ENCODE measurements around the gene ARHGEF28. TPM values are rescaled to one million over a fixed set of nuclear protein-coding genes. Genes with fewer than 3 reads are reported as not detected.

Gene ARHGEF28
- total RNA-seq, 1 experiment from 2014 or later: 32.2 TPM

DNA sequence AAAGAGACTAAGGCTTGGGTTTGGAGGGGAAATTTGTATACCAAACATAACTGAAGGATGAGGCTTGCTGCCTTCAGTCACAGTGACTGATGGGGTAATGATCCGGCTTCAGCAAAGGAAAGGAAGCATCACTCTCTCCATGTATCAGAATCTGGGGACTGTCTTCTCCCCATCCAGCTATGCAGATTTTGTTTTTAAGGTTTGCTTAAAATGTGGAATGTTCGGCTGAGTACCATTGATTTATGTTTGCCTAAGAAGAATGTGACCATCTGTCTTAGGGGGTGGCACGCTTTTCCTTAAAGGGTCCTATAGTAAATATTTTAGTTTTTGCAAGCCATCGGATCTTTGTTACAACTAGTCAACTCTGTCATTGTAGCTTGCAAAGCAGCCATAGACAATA lies 291.9 kb downstream of the ARHGEF28 start:
- DNase-seq (ENCODE audit: extremely low read depth, low read depth): no peak

DNA sequence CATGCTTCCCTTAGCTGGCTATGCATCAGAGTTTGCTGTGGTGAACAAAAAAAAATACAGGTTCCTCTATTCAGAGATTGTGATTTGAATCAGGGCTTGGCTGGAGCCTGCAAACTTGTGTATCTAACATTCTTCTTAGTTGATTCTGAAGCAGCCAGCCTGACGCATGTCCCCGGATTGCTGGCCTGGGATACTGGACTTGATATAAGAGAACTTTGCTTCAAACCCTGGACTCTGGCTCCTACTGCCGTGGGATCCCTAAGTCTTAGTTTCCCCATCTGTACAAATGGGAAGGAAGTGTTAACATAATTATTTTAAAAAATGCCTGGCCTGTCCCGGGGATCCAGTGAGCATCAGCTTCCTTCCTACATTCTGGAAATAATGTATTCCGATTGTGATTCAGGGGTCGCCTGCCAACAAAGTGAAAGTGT lies 292.8 kb downstream of the ARHGEF28 start:
- no peak for DNase-seq (ENCODE audit: extremely low read depth, low read depth)

DNA sequence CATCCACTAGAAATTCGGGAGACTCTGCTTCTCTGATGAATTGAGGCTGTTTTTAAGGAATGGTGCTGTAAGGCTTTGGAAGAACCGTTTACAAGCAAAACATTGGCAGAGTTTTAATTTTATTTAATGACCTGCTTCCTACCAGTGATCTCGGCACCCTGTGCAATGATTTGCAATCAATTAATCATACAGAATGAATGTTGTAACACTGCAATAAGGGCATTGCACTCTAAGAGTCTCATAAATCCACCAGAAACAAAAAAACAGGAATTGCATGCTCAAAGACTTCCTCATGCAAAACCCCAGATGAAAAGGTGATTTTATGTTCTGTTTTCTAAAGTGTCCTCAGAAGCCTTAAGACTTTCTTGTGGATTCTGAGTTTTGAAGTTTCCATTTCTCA lies 295.7 kb downstream of the ARHGEF28 start:
- no peak for DNase-seq (ENCODE audit: extremely low read depth, low read depth)

DNA sequence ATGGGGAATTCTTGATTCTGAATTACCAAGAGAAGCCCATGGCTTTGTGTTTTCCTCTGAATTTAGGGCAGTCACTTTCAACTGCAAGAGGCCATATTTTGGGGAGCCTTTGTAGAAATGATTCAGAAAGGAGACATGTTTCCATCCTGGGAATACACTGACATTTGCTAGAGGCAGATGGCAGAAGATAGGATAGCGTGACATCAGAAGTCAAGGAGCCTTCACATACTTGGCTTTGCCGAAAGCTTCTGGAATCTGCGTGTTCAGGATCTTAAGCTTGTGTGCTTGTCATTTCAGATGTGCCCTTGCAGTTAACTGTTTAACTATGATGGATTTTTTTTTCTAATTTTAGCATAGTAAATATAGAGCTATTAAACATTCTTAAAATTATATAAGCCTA lies 296.2 kb downstream of the ARHGEF28 start:
- no peak for DNase-seq (ENCODE audit: extremely low read depth, low read depth)

DNA sequence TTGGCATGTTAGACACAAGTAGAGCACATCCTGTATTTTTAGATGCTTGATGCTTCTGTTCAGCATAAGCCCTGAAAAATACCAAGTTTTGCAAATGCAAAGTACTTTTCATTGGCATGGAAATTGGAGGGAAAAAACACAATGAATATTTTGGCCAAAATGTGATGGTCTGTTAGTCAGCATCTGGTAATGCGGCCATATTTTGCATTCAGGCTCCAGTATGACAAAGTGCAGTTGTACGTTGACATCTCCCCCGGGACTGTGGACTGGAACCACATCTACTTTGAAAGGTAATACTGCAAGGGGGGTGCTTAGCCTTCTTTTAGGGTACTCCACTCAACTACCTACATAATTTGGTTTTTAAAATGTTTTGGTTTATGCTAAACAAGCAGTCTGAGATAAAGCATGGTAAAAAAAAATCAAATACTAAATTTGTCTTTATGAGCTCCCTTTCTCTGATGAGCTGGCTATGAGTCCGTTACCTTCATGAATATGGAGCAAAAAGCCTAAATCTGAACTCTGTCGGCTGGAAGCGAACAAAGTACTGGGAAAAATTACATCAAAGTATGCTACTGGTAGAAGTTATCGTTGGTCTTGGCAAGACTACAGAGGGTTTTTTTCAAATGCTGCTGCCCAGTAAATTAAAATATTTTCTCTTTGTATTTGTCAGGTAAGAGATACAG lies 297.0 kb downstream of the ARHGEF28 start:
- DNase-seq (ENCODE audit: extremely low read depth, low read depth): no peak

DNA sequence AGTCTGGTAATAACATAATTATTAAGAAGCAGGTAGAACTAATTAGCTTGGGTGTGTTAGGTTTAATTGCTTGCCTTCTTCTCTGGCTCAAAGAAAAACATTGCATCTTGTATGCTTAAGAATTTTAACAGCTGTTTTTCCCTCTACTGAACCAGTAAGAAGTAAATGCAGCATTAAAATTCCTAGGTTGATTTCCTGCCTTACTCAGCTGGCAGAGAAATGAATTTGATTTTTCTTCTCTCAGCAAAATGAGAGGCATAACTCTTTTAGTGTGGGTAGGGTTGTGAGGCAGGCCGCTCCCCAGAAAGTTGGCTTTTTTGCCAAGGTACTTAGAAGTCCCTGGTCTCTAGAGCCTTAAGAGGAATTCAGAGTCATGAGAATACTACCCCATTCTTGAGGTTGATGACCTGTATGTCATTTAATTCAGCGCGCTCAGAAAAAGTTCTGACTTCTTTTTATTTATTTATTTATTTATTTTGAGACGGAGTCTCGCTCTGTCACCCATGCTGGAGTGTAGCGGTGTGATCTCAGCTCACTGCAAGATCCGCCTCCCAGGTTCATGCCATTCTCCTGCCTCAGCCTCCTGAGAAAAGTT lies 302.6 kb downstream of the ARHGEF28 start:
- no peak for DNase-seq (ENCODE audit: extremely low read depth, low read depth)

DNA sequence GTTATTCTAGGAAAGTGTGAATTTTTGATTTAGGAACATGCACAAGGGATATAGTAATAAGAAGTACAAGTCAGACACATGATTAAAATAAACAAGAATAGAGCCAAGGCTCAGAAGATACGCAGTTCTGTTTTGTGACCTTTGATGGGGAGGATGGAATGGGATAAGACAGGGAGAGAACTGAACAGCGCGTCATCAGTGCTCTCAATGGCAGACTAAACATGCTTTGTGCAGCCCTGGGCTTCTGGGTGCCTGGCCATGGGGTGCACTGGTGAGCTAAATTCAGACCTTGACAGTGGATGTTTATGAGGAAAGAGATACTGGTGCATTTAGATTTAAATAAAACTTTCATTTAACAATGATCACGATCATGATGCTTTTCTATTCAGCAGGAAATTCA lies 309.7 kb downstream of the ARHGEF28 start:
- DNase-seq (ENCODE audit: extremely low read depth, low read depth): no peak

DNA sequence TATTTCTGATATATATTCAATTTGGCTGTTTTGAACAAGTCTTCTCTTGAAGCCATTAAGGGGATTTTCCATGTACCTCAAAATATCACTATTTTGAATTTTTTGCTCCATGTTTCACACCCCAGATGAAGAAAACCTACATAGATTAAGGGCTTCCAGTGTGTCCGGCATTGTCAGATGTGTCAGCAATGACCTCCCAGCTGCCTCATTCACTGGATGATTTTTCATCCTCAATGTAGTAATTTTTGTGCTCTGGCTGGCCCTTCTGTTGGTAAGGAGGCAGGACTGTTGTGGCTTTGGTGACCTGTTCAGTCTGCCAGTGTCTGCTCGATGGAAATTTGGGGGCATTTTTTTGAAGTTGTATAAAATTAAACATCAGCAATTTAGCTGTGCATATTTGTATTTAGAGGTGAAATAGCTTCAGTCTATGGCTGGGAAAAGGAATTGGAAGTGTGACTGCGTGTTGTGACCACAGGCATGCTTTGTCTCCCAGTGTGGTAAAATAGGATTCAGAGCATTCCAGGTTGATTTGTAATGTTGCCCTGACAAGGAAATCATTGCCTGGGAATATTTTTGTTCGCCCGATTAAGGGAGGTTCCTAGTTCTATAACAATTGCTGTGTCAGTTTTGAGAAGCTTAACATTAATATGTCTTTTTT lies 312.4 kb downstream of the ARHGEF28 start:
- no peak for DNase-seq (ENCODE audit: extremely low read depth, low read depth)

DNA sequence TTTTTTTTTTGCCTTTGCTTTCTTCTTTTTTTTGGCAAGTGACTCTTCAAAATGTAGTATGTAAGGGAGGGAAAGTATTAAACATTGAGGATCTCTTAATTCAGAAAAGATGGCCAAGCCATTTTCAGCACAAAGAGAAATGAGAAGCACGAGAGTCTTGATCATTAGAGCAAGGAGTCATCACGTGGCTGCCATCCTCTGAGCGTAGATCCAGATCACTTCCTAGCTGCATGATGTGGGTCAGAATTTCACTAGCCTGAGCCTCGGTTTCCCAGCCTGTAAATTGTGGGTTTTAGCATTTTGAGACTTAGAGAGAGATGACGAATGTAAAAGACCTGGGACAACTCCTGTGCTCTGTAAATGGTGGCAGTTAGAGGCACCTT lies 312.9 kb downstream of the ARHGEF28 start:
- no peak for DNase-seq (ENCODE audit: extremely low read depth, low read depth)

DNA sequence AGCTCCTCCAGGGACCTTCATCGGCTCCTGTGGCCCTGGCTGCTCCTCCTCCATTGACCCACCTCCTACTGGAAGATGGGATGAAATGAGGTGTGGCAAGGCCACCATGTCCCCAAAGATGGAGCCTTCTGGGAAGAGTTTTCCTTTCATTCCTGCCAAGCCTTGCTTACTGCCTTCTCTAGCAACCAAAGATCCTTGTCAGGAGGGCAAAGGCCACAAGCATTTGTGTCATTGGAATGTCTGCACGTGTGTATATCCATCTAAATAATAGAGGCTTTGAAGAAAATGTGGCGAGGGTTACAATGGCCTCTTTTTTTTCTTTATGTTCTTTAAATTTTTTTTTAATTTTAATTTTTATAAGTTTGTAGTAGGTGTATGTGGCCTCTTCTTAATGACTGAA lies 313.6 kb downstream of the ARHGEF28 start:
- DNase-seq (ENCODE audit: extremely low read depth, low read depth): no peak

DNA sequence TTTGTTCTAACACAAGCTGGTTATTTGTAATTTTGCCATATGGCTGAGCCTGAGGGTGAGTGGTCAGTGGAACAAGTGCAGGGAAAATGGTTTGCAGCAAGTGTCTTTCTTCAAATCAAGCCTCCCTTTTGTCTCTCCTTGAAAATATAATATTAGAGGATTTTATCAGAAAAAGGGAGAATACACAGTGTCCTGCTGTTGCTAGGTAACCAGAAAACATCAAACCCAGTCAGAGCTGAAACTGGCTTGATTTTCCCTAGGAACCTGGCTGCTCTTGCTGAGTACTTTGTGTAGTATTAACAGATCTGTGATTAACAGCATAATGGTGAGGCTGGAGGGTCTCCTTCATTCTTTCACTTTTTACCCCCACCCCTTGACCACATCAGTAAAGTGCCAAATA lies 314.0 kb downstream of the ARHGEF28 start:
- no peak for DNase-seq (ENCODE audit: extremely low read depth, low read depth)

DNA sequence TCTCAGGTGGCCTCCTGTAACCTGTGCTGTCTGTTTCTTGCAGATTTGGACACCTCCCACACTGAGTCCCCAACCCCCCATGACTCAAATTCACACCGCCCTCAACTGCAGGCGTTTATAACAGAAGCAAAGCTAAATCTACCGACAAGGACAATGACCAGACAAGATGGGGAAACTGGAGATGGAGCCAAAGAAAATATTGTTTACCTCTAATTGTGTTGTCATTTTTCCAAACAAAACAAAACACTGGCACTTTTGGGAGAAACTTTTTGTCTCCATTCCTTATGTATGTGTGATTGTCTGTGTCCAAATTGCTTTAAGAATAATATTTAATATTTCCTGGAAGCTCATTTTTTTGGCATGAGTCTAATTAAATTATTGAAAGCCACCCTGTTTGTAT lies 314.8 kb downstream of the ARHGEF28 start:
- DNase-seq (ENCODE audit: extremely low read depth, low read depth): no peak

DNA sequence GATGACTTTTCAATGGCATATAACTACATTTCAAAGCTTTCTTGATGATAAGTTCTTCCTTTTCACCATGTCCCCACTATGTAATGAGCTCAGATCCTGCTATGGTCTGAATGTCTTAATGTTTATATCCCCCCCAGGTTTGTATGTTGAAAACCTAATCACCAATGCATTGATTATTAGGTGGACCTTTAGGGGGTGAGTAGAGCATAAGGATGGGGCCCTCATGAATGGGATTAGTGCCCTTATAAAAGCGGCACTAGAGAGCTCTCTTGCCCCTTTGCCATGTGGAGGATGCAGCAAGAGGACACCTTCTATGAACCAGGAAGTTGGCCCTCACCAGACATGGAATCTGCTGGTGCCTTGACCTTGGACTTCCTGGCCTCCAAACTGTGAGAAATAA lies 316.8 kb downstream of the ARHGEF28 start:
- DNase-seq (ENCODE audit: extremely low read depth, low read depth): no peak

DNA sequence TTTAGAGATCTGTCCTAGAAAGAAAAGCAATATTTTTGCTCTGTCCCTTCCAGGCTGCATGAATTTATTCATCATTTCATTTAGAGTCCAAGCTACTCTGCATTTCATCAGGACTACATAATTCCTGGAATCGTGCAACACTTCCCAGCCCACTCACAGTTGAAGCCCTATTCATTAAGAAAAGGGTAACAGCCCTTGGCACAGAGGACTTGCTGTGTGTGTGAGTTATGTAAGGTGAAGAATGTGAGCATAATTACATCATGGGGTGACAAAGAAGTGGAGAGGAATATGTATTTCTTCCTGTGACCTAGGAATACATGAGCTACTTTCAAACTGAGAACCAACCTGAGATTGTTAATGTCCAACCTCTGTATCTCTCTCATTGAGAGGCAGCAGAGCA lies 317.4 kb downstream of the ARHGEF28 start:
- DNase-seq (ENCODE audit: extremely low read depth, low read depth): no peak

DNA sequence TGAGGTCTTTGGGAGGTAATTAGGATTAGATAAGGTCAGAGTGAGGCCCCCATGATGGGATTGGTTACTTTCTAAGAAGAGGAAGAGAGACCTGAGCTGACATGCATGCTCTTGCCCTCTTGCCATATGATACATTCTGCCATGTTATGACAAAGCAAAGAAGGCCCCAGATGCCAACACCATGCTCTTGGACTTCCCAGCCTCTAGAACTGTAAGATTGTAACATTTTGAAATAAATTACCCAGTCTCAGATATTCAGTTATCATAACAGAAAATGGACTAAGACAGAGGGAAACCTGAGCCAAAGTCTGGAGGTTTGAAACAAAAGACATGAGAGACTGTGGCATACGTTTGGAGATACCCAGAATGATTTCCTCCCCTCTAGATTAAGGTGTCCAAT lies 318.6 kb downstream of the ARHGEF28 start:
- DNase-seq (ENCODE audit: extremely low read depth, low read depth): no peak

DNA sequence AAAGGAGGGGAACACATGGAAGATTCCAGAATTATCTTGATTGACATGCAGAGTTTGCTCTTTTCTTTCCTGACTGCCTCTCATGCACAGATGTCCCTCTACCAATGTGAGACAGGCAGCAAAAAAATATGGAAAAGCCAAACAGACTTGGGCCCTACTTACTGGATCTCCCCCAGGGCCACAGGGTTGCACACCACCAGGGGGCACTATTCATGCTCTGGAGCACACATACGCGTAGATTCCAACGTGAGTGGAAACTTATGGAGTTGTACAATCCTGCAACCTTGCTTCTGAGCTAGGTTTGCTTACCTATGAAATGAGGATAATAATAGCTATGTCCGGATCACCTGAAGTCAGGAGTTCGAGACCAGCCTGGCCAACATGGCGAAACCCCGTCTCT lies 319.5 kb downstream of the ARHGEF28 start:
- peak; percentile 16 for DNase-seq (ENCODE audit: extremely low read depth, low read depth)

DNA sequence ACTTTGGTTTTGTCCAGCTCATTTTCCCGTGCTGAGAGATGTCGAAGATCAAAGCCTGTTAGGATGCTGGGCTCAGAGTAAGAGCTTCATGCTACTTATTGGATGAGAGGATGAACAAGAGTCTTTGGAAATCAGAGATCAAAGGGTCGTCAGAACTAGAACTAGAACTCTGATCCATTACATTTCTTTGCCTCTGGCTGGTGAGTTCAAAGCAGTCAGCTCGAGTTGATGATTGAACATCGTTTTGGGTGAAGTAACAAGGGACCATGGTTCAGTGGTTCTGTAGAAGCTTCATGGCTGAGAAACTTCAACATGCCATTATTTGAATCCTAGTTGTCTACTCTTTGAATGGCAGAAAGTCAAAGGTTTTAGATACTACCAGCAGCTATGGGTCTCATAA lies 320.3 kb downstream of the ARHGEF28 start:
- no peak for DNase-seq (ENCODE audit: extremely low read depth, low read depth)

DNA sequence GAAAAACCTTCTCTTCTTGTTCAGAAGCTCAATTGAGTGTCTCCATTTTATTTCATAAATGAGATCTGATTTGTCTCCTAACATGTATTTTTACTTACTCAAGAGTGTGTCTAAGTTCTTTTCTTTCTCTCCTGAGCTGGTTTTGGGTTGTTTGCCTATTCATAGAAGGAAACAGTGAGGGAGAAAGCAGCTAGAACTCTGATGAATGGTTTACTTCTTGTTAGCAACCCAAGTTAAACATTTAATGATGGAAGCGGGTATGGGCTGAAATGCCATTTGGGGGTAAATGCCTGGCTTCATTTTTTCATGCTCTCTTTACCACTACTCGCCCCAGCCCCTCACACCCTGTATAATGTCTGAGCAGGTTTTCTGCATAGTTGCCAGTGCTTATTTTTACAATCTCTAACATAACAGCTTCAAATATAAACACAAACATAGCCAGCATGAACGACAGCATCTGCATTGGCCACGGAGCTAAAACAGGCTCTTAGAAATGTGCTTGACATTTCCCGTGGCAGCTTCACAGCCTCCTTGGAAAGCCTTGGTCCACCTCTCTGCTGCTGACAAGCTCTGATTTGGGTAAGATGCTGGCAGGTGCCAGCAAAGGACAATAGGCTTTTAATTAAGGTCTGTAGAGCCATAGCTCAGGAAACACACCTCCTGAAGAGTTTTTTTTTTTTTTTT lies 321.1 kb downstream of the ARHGEF28 start:
- DNase-seq (ENCODE audit: extremely low read depth, low read depth): no peak

DNA sequence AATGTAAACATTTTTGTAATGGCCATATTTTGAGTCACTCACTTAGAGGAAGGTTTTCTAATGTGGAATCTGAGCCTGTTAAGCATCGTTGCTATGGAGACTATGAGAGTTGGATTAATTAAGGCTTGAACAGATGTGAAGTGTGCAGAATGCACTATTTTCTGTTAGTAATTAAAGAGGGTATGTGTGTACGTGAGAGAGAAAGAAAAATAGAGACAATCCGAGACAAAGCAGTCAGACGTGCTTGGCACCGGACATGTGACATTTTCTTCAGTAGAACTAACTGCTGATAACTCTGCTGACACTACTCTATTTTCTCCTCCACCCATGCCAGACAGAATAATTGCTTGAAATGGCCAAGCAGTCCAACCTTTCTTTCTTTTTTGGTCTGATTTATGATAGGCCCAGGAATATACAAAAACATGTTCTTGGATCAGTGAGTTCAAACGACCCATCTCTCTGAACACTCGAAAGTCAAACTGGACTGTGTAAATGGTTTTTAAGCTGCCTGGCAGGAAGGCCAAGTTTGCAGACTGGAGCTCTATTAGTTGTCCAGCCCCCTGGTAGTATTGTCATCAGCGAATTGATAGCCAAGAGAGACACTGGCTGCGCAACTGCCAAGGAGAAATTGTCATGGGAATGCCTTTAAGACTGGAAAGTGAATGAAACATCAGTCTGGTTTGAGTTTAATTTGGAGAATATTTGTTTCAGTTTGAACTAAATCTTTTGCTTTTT lies 322.1 kb downstream of the ARHGEF28 start:
- no peak for DNase-seq (ENCODE audit: extremely low read depth, low read depth)

DNA sequence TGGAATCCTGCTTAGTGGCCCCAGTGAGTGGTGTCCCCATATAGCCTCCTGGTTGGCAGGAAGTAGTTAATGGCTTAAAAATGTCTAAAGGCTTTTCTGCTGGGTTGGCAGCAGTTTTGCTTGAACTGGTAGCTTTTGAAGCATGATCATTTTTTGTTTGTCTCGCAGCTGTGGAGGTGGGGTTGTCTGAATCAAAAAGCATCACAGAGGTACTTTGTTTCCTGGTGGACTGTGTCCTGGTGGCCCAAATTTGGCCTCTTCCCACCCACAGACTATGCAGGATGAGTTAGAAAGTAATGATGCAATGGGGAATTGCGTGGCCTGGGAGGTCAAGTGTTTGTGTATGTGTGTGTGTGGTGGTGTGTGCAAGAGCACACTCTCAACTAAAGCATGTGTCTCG lies 322.7 kb downstream of the ARHGEF28 start:
- no peak for DNase-seq (ENCODE audit: extremely low read depth, low read depth)

DNA sequence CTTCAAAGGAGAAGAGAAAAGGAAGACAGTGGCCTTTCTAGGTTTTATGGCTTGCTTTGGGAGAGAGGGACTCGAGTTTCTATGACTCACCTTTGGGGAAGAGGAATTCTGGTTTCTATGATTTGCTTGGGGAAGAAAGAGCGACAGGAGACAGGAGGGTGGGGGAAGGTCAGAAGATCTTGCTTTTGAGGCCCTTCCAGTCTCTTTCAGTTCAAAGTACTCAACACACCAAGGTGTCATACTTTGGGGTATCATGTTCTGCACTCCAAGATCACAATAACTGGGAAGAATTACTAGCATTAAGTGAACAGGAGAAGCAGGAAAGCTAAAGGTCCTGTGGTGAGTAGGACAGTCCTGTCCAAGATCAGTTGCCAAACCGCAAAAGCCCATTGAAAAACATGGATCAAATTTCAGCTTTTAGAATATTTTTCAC lies 324.5 kb downstream of the ARHGEF28 start:
- no peak for DNase-seq (ENCODE audit: extremely low read depth, low read depth)
